SK-N-SH (cell line): ENCODE measurements around the gene RASSF1. TPM values are rescaled to one million over a fixed set of nuclear protein-coding genes. Genes with fewer than 3 reads are reported as not detected.

Experiments
- CTCF ChIA-PET: fragments of 300-600, 350-600 bp; formaldehyde crosslinking; extraction: SDS; loops from one replicate; lab custom pipeline; 2021; lab: Yijun Ruan, JAX
- POLR2A ChIA-PET: fragments of 350-600 bp; sonication (Branson Sonifier 250); formaldehyde crosslinking; extraction: SDS; loops from one replicate; lab custom pipeline; 2020; ENCODE audit warnings: antibody characterized with exemption, inconsistent platforms; lab: Yijun Ruan, JAX
- DNase-seq: peaks from one replicate; pipeline ENCODE4 v3.0.0; 2012
- H2AFZ ChIP-seq: fragments of 200-600 bp; sonication (generic); 2 replicates; pipeline ENCODE4 v1.8.1; 2016; ENCODE audit warnings: antibody characterized with exemption, mild to moderate bottlenecking, low read depth
- H3F3A ChIP-seq: fragments of 200-600 bp; sonication (generic); replicated peaks from 2 replicates; pipeline ENCODE3; 2016; ENCODE audit warnings: antibody characterized with exemption, mild to moderate bottlenecking; ENCODE audit not compliant: insufficient read depth
- H3K27ac ChIP-seq, 2 experiments: fragments of 200-500 bp in 1 of 2; fragments of 200-600 bp in 1 of 2; sonication (Bioruptor generic) in 1 of 2; sonication (generic), shearing (Covaris generic) in 1 of 2; 2 replicates each; pipeline versions ENCODE4 v1.5.1 to v1.6.1; 2014 to 2016; ENCODE audit warnings: low read depth in 2 of 2, inconsistent platforms in 1 of 2, low read length in 1 of 2, mild to moderate bottlenecking in 1 of 2, mixed read lengths in 1 of 2
- H3K27me3 ChIP-seq: fragments of 200-600 bp; sonication (generic), shearing (Covaris generic); 2 replicates; pipeline ENCODE4 v1.6.1; 2016; ENCODE audit warnings: mixed run types; ENCODE audit not compliant: insufficient read depth
- H3K36me3 ChIP-seq, 2 experiments: fragments of 200-500 bp in 1 of 2; fragments of 200-600 bp in 1 of 2; sonication (Bioruptor generic) in 1 of 2; sonication (generic) in 1 of 2; replicated peaks in 1 of 2; 2 replicates each; pipeline versions ENCODE3 to v1.5.1; 2014 to 2016; ENCODE audit warnings: low read length in 1 of 2, mild to moderate bottlenecking in 1 of 2; ENCODE audit not compliant: insufficient read depth in 2 of 2, control insufficient read depth in 1 of 2
- H3K4me1 ChIP-seq, 2 experiments: fragments of 200-500 bp in 1 of 2; fragments of 200-600 bp in 1 of 2; sonication (Bioruptor generic) in 1 of 2; sonication (generic), shearing (Covaris generic) in 1 of 2; 2 replicates each; pipeline versions ENCODE4 v1.5.1 to v1.6.1; 2014 to 2016; ENCODE audit warnings: low read depth in 1 of 2, low read length in 1 of 2, mixed run types in 1 of 2; ENCODE audit not compliant: insufficient read depth in 2 of 2, control insufficient read depth in 1 of 2
- H3K4me2 ChIP-seq: fragments of 200-600 bp; sonication (generic), shearing (Covaris generic); 2 replicates; pipeline ENCODE4 v1.6.1; 2017; ENCODE audit warnings: mixed run types
- H3K4me3 ChIP-seq, 2 experiments: fragments of 200-500 bp in 1 of 2; fragments of 200-600 bp in 1 of 2; sonication (Bioruptor generic) in 1 of 2; sonication (generic), shearing (Covaris generic) in 1 of 2; 2 replicates each; pipeline versions ENCODE4 v1.5.1 to v1.8.1; 2014 to 2016; ENCODE audit warnings: low read depth in 2 of 2, inconsistent platforms in 1 of 2, low read length in 1 of 2, mild to moderate bottlenecking in 1 of 2, mixed read lengths in 1 of 2, moderate library complexity in 1 of 2
- H3K79me2 ChIP-seq: fragments of 200-600 bp; sonication (generic); 2 replicates; pipeline ENCODE4 v1.8.1; 2017; ENCODE audit warnings: mild to moderate bottlenecking; ENCODE audit not compliant: insufficient read depth
- H3K9ac ChIP-seq: fragments of 200-600 bp; sonication (generic); 2 replicates; pipeline ENCODE4 v1.6.1; 2017; ENCODE audit warnings: mixed run types
- H3K9me2 ChIP-seq: fragments of 200-600 bp; sonication (generic); 2 replicates; pipeline ENCODE4 v1.6.1; 2017; ENCODE audit warnings: mixed run types
- H3K9me3 ChIP-seq: fragments of 200-600 bp; sonication (generic); 2 replicates; pipeline ENCODE4 v1.6.1; 2017; ENCODE audit warnings: mixed run types, mild to moderate bottlenecking, moderate library complexity
- H4K20me1 ChIP-seq: fragments of 200-600 bp; sonication (generic); 2 replicates; pipeline ENCODE4 v1.6.1; 2017; ENCODE audit warnings: mild to moderate bottlenecking, mixed run types; ENCODE audit not compliant: insufficient read depth
- CHD2 ChIP-seq: fragments of 150-350 bp; IDR thresholded peaks from 2 replicates; pipeline ENCODE4 v1.6.1; 2018; ENCODE audit warnings: low read length; ENCODE audit not compliant: partially characterized antibody
- CTCF ChIP-seq: fragments of 200-600 bp; sonication (generic); IDR thresholded peaks from 2 replicates; pipeline ENCODE4 v1.6.1; 2017; ENCODE audit warnings: antibody characterized with exemption, mild to moderate bottlenecking, moderate library complexity
- ELF1 ChIP-seq: IDR thresholded peaks from 2 replicates; pipeline ENCODE4 v1.4.0; 2012
- EZH2phosphoT487 ChIP-seq: fragments of 200-600 bp; sonication (generic); IDR thresholded peaks from 2 replicates; pipeline ENCODE4 v1.6.1; 2017; ENCODE audit warnings: low read depth, mixed run types, mild to moderate bottlenecking, antibody characterized with exemption, moderate library complexity, borderline replicate concordance
- GABPA ChIP-seq: IDR thresholded peaks from 2 replicates; pipeline ENCODE4 v1.4.0; 2012; ENCODE audit warnings: low read depth, mild to moderate bottlenecking
- IRF3 ChIP-seq: fragments of 150-350 bp; IDR thresholded peaks from 2 replicates; pipeline ENCODE4 v1.6.1; 2016; ENCODE audit warnings: mild to moderate bottlenecking, low read depth, low read length
- MEF2A ChIP-seq: IDR thresholded peaks from 2 replicates; pipeline ENCODE4 v1.4.0; 2012; ENCODE audit warnings: low read depth, borderline replicate concordance
- MXI1 ChIP-seq: IDR thresholded peaks from 2 replicates; pipeline ENCODE4 v1.6.1; 2012; ENCODE audit warnings: mild to moderate bottlenecking, low read depth, low read length, improper control_type of control experiment
- NRF1 ChIP-seq: IDR thresholded peaks from 2 replicates; pipeline ENCODE4 v1.6.1; 2012; ENCODE audit warnings: low read depth, mild to moderate bottlenecking, low read length
- POLR2AphosphoS5 ChIP-seq: IDR thresholded peaks from 2 replicates; pipeline ENCODE4 v1.6.1; 2012; ENCODE audit warnings: low read depth, low read length
- RXRA ChIP-seq: IDR thresholded peaks from 2 replicates; pipeline ENCODE4 v1.4.0; 2012; ENCODE audit warnings: low read depth, mild to moderate bottlenecking, borderline replicate concordance
- SIN3A ChIP-seq: IDR thresholded peaks from 2 replicates; pipeline ENCODE4 v1.6.1; 2012; ENCODE audit warnings: low read depth, mild to moderate bottlenecking, low read length, moderate library complexity, borderline replicate concordance
- TAF1 ChIP-seq: IDR thresholded peaks from 2 replicates; pipeline ENCODE4 v1.6.1; 2012; ENCODE audit warnings: low read depth, mild to moderate bottlenecking, low read length, moderate library complexity, borderline replicate concordance
- TEAD4 ChIP-seq: IDR thresholded peaks from 2 replicates; pipeline ENCODE4 v1.4.0; 2012; ENCODE audit warnings: mild to moderate bottlenecking, borderline replicate concordance; ENCODE audit not compliant: insufficient read depth
- USF1 ChIP-seq: IDR thresholded peaks from 2 replicates; pipeline ENCODE4 v1.4.0; 2012; ENCODE audit warnings: low read depth, borderline replicate concordance
- USF2 ChIP-seq: fragments of 150-350 bp; IDR thresholded peaks from 2 replicates; pipeline ENCODE4 v1.6.1; 2017; ENCODE audit warnings: antibody characterized with exemption, low read length, low read depth, borderline replicate concordance
- ZBTB33 ChIP-seq: IDR thresholded peaks from 2 replicates; pipeline ENCODE4 v1.4.0; 2012; ENCODE audit warnings: low read depth, borderline replicate concordance
- whole genome bisulfite sequencing: methylation state at CpG from one replicate; pipeline ENCODE4 v1.1.6; 2017; ENCODE audit warnings: low lambda C conversion rate; 5-methylcytosine and 5-hydroxymethylcytosine counted together
- polyA plus RNA-seq, 3 experiments: library from polyadenylated mRNA; depleted of rRNA; stranded (reverse); fragments of >200 nt; gene quantifications; 2 replicates each; pipeline ENCODE4 v1.2.3, GENCODE V29; 2012

RASSF1 gene
- polyA plus RNA-seq, 1 of the 3 experiments (the other 2 are of a cell fraction) = 28.1 TPM

GRCh38 chr3:50339485-50340146, 1.0 kb downstream of the RASSF1 start:
- Histone ChIP-seq H3K4me1 (peaks cover 10 to 24% of the 10 kb centered on the region in 2 experiments), H3K9me3 (no peaks in the 10 kb centered on the region), H3K27me3 (no peaks in the 10 kb centered on the region), H3K9me2 (no peaks in the 10 kb centered on the region), H3K27ac (no peak overlapping the region), H3K4me3 (no peak overlapping the region), H3F3A (no peaks in the 10 kb centered on the region), H4K20me1 (peaks cover 3% of the 10 kb centered on the region; the same call in 1 of the 2 replicates), H3K79me2 (peaks cover 34% of the 10 kb centered on the region), H2AFZ (no peak overlapping the region), H3K9ac (no peak overlapping the region), H3K36me3 (no peaks in the 10 kb centered on the region), H3K4me2 (no peak overlapping the region)
- no peak for TF ChIP-seq RXRA
- TF ChIP-seq NRF1 = no peak
- TF ChIP-seq MEF2A = no peak
- TF ChIP-seq TEAD4 = no peak
- no peak for TF ChIP-seq CTCF
- POLR2A ChIA-PET = interaction anchor here (3.6 kb wide), 1 partner anchor 12 kb away, joined by 38 read pairs; the partner anchor contains the start of gene TUSC2
- 95% methylated on average over 11 of the region's 14 CpGs for WGBS
- CTCF ChIA-PET = interaction anchor here (0.9 to 6.8 kb wide), 3 partner anchors 9 to 212 kb away, joined by 3 to 40 read pairs (median 3); partner anchors contain the start of genes CYB561D2 and NPRL2
- DNase-seq = no peak

GRCh38 chr3:50338965-50339364, 1.7 kb downstream of the RASSF1 start:
- Histone ChIP-seq H3K9me2 (no peaks in the 10 kb centered on the region), H3K9ac (no peak overlapping the region), H3K4me3 (no peak overlapping the region), H3K4me2 (no peak overlapping the region), H3K9me3 (no peaks in the 10 kb centered on the region), H3K36me3 (no peaks in the 10 kb centered on the region), H3K27ac (peak overlapping the region in 1 of 2 experiments; percentile 98; a peak in 2 of 4 replicates), H3F3A (peaks cover 3% of the 10 kb centered on the region), H3K79me2 (peaks cover 41% of the 10 kb centered on the region), H3K4me1 (peaks cover 10 to 30% of the 10 kb centered on the region in 2 experiments), H2AFZ (no peak overlapping the region), H3K27me3 (no peaks in the 10 kb centered on the region), H4K20me1 (peaks cover 10% of the 10 kb centered on the region; the same call in 1 of the 2 replicates)
- ChIA-PET POLR2A (interaction anchor here (2.2 to 3.6 kb wide), 2 partner anchors 11 to 40 kb away, joined by 6 to 38 read pairs; partner anchors contain the start of genes HYAL3, NAA80 and TUSC2), CTCF (interaction anchor here (1.0 to 6.8 kb wide), 5 partner anchors 10 to 213 kb away, joined by 3 to 40 read pairs (median 4); partner anchors contain the start of genes CYB561D2 and NPRL2)
- DNase-seq = no peak
- TF ChIP-seq USF1 (no peak), IRF3 (no peak), ZBTB33 (no peak), EZH2phosphoT487 (no peak), CHD2 (no peak), MEF2A (no peak), USF2 (no peak), POLR2AphosphoS5 (no peak), SIN3A (no peak), MXI1 (no peak), GABPA (no peak), RXRA (no peak), TAF1 (no peak), ELF1 (no peak)
- 94% methylated on average over 5 of the region's 5 CpGs for WGBS
